Measurements from ENCODE around the gene PRRG2. TPM values are rescaled to one million over a fixed set of nuclear protein-coding genes. Genes with fewer than 3 reads are reported as not detected.

Gene PRRG2
- total RNA-seq, 1 experiment from 2014 or later = 0.64 TPM

- H3K4me1 ChIP-seq (ENCODE audit: control insufficient read depth, insufficient read depth, low read length) = peaks cover 8% of the 10 kb centered on the region
- BruUV-seq (replicated peaks) = no TSS peak
- H3K27me3 ChIP-seq (ENCODE audit: control insufficient read depth, insufficient read depth, low read length) = no peaks in the 10 kb centered on the region
- peak within 1 kb of the TSS; percentile 67 to 77 for H3K4me3 ChIP-seq (ENCODE audit: low read depth in 2 of 2, low read length in 2 of 2)
- intact Hi-C loops (cut with micrococcal nuclease; ENCODE audit: unreplicated experiment) = no loop called here
- ATAC-seq (peak; percentile 29; the same call in 1 of the 2 replicates), DNase-seq (ENCODE audit: low read depth, low spot score) (no peak)
- no peaks in the 10 kb centered on the region for H3K9me3 ChIP-seq (ENCODE audit: control insufficient read depth, insufficient read depth, low read depth, low read length)
- peak within 1 kb of the TSS; percentile 88 for H3K27ac ChIP-seq (ENCODE audit: low read length)
- H3K36me3 ChIP-seq (ENCODE audit: control insufficient read depth, insufficient read depth, low read length) = peaks cover 4% of the 10 kb centered on the region; the same call in 1 of the 2 replicates
- in situ Hi-C loops (cut with HindIII; ENCODE audit: low pct_unique_long_range_greater_than_20kb, low sequenced_read_pairs) = no loop called here
- CTCF ChIA-PET = no interaction called here
- POLR2A ChIA-PET = no interaction called here
- TF ChIP-seq POLR2AphosphoS5 (IDR thresholded peaks at IDR 0.05; ENCODE audit: low read depth, low read length) (no peak), TCF7L2 (IDR thresholded peaks at IDR 0.05; ENCODE audit: low read depth, low read length) (no peak), SIN3A (IDR thresholded peaks at IDR 0.05; ENCODE audit: borderline replicate concordance, insufficient read depth, low read depth, low read length) (no peak), REST (IDR thresholded peaks at IDR 0.05; ENCODE audit: insufficient read depth in 1 of 2, low read depth in 2 of 2, low read length in 1 of 2) (no peak)
- TF ChIP-seq, protein P1, sequence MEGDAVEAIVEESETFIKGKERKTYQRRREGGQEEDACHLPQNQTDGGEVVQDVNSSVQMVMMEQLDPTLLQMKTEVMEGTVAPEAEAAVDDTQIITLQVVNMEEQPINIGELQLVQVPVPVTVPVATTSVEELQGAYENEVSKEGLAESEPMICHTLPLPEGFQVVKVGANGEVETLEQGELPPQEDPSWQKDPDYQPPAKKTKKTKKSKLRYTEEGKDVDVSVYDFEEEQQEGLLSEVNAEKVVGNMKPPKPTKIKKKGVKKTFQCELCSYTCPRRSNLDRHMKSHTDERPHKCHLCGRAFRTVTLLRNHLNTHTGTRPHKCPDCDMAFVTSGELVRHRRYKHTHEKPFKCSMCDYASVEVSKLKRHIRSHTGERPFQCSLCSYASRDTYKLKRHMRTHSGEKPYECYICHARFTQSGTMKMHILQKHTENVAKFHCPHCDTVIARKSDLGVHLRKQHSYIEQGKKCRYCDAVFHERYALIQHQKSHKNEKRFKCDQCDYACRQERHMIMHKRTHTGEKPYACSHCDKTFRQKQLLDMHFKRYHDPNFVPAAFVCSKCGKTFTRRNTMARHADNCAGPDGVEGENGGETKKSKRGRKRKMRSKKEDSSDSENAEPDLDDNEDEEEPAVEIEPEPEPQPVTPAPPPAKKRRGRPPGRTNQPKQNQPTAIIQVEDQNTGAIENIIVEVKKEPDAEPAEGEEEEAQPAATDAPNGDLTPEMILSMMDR (IDR thresholded peaks at IDR 0.05) = no peak
Observed at GRCh38 chr19:49590971-49591730, 10.0 kb downstream of the PRRG2 start, which contains the start of gene PRR12. PRR12 (plus strand) TSS chr19:49591182; CDS start chr19:49591655, 473 bp downstream.

DNA sequence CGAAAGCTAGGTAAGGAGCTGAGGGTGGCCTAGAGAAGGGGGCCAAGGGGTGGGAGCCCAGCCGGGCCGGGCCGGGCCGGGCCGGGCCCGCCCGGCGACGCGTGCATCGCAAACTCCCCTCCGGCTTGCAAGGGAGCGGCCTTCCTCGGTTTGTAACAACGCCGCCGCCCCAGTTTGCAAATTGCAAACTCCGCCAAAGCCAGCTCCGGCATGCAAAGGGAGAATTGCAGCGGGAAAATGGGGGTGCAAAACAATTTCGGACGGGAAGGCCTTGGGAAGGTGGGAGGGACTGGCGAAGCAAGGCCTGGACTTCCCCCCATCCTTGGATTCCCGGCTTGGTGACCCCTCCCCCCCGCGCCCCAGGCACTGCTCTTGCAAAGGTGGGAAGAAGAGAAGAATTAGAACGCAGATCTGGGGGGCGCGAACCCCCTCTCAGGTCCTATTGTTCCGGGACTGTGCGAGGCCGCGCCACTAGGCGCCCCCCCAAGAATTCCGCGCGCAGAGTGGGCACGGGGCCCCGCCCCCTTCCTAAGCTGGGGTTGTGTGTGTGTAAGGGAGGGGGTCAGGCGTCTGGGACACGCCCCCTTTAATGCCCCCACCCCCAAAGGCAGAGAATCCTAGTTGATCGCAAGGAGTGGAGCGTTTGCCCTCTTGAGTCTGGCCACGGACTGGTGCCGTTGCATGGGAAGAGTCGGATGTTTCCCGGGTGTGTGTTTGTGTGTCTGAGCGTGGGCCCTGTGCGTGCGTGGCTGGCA lies 10.8 kb downstream of the PRRG2 start:
- DNase-seq (ENCODE audit: low read depth, low spot score) (no peak), ATAC-seq (peak; percentile 24)
- Histone ChIP-seq H3K9me3 (ENCODE audit: control insufficient read depth, insufficient read depth, low read depth, low read length) (no peaks in the 10 kb centered on the region), H3K4me3 (ENCODE audit: low read depth in 2 of 2, low read length in 2 of 2) (peak overlapping the region; percentile 67 to 73), H3K27ac (ENCODE audit: low read length) (peak overlapping the region; percentile 83), H3K36me3 (ENCODE audit: control insufficient read depth, insufficient read depth, low read length) (peaks cover 4% of the 10 kb centered on the region; the same call in 1 of the 2 replicates), H3K4me1 (ENCODE audit: control insufficient read depth, insufficient read depth, low read length) (peaks cover 8% of the 10 kb centered on the region), H3K27me3 (ENCODE audit: control insufficient read depth, insufficient read depth, low read length) (no peaks in the 10 kb centered on the region)
- in situ Hi-C loops (cut with HindIII; ENCODE audit: low pct_unique_long_range_greater_than_20kb, low sequenced_read_pairs) = no loop called here
- intact Hi-C loops (cut with micrococcal nuclease; ENCODE audit: unreplicated experiment) = no loop called here
- POLR2A ChIA-PET = no interaction called here
- CTCF ChIA-PET = no interaction called here
- TSS peak; percentile 57 for BruUV-seq (replicated peaks)
- TF ChIP-seq REST (IDR thresholded peaks at IDR 0.05; ENCODE audit: insufficient read depth in 1 of 2, low read depth in 2 of 2, low read length in 1 of 2) (no peak), SIN3A (IDR thresholded peaks at IDR 0.05; ENCODE audit: borderline replicate concordance, insufficient read depth, low read depth, low read length) (no peak; the same call in 1 of the 2 replicates), TCF7L2 (IDR thresholded peaks at IDR 0.05; ENCODE audit: low read depth, low read length) (no peak), POLR2AphosphoS5 (IDR thresholded peaks at IDR 0.05; ENCODE audit: low read depth, low read length) (no peak)
- TF ChIP-seq, protein P1 (IDR thresholded peaks at IDR 0.05) = no peak
